Stimulated activated CD8-positive, alpha-beta memory T cell treated with anti-CD3 and anti-CD28 coated beads, Interleukin-4, amount 100 ng/mL, for 1 hour (primary cell): Measurements from ENCODE around the gene ZMYM2.

Experiments used
- DNase-seq, 2 donors: peaks; one replicate each; pipeline ENCODE4 v3.0.0-alpha.2; 2020; ENCODE audit warnings: low read depth in 2 of 2, low spot score in 1 of 2

Gene ZMYM2

DNA sequence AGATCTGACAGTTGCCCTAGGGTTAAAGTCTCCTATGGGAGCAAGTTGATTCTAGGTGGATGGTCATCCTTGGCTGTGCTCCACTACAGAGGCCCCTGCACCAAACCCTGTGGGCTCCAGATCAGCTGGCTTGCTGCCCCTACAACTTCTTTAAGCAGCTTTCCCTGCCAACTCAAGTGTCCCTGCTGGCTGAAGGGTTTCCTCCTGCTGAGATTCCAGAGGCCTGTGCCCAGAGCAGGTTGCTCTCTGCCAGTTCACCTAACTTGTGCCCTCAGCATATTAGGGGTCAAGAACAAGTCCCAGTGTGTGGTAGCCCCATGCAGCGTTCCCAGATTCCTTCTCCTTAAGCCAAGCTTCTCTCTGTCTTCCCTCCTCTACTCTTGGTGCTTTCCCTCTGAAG is 85.6 kb downstream of the ZMYM2 start:
- no peak for DNase-seq

DNA sequence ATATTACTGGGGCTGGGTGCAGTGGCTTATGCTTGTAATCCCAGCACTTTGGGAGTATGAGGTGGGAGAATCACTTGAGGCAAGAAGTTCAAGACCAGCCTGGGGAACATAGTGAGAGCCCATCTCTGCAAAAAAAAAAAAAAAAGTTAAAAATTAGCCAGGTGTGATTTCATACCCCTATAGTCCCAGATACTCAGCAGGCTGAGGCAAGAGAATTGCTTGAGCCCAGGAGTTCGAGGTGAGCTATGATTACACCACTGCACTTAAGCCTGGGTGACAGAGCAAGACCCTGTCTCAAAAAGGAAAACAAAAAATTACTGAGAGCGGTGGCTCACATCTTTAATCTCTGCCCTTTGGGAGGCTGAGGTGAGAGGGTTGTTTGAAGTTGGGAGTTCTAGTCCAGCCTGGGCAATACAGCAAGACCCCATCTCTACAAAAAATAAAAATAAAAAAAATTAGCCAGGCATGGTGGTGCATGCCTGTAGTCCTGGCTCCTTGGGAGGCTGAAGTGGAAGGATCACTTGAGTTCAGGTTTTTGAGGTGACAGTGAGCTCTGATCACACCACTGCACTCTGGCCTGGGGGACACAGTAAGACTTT is 87.5 kb downstream of the ZMYM2 start:
- DNase-seq: no peak

DNA sequence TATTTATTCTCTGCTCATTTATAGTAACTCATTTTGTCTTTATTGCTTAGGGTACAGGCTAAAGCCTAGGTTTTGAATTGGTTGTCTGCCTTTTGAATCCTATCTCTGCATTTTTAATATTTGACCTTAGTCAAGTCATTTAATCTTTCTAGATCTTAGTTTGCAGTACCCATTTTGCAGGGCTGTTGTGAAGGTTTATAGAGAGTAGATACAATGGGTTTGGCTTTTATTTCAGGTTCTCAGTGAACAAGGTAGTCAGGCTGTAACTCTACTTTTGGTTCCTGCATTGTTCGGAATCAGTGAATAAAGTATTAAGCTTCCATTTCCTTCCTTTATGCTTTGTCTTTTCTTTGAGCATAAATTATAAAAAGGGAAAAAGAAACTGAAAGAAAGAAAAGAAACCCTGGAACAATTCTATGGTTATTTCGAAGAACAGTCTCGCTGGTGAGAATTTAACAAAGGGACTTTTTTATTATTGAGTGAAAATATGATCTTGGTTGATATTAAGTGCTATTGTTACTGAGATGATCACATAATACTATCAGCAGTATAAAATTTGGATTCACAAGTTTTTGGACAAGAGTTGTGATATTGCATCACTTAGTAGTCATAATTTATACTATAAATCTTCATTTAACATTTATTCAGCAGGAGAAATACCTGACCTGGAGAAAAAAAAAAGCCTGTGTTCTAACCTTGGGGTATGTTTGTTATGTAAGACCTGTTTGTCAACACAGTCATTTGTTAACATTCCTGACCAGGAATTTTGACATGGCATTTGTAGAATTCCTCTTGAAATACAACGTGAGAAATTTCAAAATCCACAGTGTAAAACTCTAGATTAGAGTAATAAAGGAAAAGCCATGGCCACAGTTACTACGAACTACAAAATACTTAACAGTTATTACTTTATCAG is 91.3 kb downstream of the ZMYM2 start:
- no peak for DNase-seq

DNA sequence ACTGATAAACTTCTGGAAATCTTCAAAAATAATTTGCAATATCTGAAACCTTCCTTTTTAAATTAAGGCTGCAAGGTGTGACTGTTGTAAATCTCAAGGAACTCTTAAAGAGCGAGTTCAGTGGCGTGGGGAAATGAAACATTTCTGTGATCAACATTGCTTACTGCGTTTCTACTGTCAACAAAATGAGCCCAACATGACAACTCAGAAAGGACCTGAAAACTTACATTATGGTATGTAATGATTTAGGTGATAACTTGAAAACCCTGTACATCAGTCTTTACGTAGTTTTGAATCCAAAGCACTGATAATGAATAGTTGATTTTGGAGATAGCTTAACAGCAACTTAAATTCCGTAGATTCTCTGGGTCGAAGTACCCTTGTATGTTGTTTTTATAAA is 92.8 kb downstream of the ZMYM2 start:
- DNase-seq: no peak

DNA sequence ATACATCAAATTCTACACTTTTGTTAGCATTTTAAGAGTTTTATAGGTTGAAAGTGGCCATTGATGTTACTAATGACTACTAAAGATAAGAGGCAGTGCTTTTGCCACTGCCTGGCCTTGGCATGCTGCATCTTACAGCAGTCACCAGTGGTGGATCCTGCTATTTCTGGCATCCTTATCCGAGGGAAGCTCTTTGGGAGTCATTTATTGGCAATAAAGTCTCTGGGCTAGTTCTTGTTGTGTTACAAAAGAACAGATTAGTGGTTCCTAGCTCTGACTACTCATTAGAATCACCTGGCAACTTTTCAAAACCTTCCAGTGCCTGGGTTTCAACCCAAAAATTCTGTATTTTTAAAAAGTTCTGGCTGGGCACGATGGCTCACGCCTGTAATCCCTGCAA is 94.5 kb downstream of the ZMYM2 start:
- no peak for DNase-seq

DNA sequence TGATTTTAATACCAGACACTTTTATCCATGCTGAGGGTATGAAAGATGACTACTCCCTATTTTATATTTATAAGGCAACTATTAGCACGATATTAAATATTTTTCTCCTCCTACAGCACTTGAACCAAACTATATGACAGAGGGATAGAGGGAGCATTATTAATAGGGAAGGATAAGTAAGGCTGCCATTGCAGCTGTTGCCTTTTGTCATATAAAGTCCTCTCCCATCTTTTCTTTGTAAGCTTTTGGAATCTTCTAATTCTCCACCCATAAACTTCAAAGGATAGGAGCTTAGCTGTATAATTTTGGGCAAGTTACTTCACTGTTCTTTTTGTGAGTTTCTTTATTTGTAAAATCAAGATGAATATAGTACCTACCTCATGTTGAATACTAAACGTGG is 95.4 kb downstream of the ZMYM2 start:
- no peak for DNase-seq

DNA sequence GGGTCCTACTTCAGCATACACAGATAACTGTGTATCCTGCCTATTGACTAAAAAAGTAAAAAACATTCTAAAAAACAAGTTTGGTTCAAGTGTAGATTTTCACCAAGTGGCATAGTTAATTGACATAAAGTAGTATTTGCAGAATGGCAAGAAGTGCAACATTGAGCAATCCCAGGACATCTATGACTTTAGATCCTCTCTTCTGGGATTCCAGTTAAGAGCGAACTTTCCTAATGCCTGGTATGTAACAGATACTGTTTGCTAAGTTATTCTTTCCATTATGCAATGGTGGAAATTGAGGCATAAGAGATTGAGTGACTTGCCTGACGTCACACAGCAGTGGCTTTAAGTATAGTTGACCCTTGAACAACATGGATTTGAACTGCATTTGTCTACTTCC is 96.1 kb downstream of the ZMYM2 start:
- DNase-seq: no peak

DNA sequence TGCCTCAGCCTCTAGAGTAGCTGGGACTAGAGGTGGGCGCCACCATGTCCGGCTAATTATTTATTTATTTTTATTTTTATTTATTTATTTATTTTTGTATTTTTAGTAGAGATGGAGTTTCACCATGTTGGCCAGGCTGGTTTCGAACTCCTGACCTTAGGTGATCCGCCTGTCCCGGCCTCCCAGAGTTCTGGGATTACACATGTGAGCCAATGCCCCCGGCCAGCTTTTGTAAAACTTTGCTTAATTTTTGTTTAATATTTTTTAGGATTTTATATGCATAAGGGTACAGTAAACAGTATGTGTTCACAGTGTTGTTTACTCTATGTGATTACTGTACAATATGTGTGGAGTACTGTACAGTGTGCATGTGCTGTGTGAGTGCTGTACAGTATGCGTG is 98.7 kb downstream of the ZMYM2 start:
- no peak for DNase-seq

DNA sequence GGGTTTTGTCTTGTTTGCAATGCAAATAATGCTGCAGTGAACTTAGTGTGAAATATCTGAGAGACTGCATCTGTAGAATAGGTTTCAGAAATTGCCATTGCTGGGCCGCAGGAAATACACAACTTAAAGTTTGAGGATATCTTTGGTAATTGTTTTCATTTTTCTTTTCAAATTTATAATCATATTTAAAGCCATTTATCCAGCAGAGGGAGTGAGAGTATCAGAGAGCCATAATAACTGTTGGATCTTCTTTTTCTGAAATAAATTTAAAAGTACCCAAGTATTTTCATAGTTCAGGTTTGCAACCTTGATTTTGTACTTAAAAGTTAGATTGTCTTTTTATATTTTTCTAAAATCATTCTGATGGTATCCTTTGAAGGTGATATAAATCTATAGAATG is 99.4 kb downstream of the ZMYM2 start:
- no peak for DNase-seq

DNA sequence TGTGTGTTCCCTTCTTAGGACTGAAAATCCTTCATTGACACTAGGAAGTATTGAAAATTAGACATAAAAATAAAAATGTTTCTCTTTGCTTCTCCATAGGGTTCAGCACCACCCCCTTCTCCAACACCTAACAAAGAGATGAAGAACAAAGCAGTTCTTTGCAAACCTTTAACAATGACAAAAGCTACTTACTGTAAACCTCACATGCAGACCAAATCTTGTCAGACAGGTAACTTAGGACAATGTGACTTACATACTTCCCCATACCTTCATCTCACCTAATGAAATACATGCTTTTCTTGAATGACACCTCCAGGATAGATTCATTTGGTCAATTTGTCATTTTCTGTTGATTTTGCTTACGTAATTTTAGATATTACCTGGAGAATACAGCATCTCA is 99.9 kb downstream of the ZMYM2 start:
- no peak for DNase-seq

DNA sequence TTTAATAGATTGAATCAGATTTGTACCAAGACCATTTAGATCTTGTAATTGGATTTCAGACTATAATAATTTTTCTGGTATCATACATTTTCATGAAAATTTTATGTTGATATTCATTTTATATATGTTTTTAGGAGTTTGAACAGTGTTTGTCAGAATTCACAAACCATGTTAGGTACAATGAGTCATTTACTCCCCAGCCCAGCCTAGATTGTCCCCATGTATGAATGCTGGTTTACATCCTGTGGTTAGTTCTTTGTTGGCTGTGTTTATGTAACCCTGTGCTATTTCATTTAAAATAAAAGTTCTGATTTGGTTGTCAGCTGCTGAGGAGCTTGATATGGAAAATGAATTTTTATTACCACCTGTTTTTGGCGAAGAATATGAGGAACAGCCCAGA is 105.6 kb downstream of the ZMYM2 start:
- no peak for DNase-seq

DNA sequence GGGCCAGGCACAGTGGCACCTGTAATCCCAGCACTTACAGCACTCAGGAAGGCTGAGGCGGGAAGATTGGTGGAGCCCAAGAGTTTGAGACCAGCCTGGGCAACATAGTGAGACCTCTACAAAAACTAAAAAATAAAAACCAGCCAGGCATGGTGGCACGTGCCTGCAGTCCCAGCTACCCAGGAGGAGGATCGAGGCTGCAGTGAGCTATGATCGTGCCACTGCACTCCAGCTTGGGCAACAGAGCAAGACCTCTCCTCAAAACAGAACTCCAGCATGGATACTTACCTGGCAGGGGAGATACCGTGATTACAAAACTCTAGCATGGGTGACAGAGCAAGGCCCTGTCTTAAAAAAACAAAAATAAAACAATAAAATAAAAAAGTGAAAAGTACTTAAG is 107.0 kb downstream of the ZMYM2 start:
- no peak for DNase-seq

DNA sequence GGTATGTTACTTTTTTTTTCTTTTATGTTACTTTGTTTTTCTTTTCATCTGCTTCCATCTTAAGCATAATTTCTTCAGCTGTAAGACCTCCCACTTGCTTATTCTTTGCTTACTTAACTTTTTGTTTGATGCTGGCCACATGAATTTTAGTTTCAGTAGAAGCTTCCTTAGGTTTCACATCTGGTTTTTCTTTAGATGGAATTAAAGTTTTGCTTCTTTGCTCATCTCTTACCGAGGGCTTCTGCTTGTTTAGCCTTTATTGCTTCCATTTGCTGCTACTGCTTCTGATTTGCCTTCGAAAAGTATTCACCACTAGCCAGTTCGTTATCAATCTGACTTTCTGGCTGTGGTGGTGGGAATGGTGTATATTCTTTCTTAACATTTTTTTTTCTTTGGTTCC is 111.4 kb downstream of the ZMYM2 start:
- DNase-seq: no peak

DNA sequence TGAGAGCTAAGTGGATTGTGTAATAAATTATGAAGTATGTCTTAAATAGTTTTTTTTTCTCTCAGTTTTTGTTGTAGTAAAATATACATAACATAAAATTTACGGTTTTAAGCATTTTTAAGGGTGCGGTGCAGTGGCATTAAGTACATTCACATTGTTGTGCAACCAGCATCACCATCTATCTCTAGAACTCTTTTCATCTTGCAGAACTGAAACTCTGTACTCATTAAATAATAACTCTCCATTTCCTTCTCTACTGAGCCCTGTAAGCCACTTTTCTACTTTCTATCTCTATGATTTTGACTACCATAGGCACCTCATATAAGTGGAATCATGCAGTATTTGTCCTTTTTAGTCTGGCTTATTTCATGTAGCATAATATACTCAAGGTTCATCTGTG is 115.2 kb downstream of the ZMYM2 start:
- no peak for DNase-seq

DNA sequence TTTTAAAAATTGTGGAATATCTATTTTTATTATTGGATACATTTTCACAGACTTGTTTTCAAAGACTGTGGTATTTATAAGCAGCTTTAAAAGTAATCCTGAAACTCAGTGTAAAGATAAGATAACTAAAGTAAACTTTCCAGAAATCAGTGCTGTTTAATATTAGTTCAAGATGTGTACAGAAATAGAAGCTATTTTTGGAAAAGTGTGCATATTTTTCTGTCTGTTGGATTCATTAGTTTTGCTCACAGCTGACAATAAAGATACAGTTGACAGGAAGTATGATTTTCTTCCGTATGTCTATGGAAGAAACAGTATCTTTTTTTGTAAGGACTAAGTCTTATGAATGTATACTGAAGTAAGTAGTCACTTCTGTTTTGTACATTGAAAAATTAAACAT is 116.4 kb downstream of the ZMYM2 start:
- DNase-seq: no peak

DNA sequence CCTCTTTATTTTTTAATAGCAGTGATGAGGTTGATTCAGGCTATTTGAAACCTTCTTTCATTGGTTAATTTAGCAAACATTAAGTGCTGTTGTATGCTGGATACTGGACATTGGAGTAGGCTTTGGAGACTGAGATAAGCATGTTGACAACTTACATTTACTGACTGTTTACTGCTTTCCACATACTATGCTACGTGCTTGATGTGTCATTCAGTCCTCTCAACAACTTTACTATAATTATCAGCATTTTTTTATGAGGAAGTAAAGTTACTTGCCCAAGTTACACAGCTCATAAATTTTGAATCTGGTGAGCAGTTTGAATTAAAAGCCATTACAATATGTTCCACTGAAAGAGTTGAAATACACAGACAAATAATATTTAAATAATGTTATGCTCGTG is 118.6 kb downstream of the ZMYM2 start:
- no peak for DNase-seq

DNA sequence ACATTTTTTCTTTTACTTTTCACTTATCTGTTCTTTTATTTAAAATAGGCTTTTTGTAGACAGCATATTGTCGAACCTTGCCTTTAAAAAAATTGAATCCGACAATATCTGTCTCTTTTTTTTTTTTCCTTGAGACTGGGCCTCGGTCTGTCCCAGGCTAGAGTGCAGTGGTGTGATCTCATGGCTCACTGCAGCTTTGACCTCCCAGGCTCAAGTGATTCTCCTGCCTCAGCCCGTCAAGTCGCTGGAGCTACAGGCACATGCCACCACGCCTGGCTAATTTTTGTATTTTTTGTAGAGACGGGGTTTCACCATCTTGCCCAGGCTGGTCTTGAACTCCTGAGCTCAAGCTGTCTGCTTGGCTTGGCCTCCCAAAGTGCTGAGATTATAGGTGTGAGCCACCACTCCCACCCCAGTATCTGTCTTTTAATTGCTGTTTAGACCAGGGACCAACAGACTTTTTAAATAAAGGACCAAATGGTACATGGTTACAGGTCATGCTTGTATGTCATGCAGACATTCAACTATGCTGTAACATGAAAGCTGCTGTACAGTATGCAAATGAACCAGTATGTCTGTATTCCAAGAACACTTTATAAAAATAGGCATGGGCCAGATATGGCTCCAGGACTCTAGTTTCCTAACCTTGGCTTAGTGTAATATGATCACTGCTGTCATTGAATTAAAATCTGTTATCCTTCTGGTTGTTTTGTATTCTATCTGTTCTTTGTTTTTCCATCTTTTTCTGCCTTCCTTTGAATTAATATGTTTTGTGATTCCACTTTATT is 122.0 kb downstream of the ZMYM2 start:
- no peak for DNase-seq

DNA sequence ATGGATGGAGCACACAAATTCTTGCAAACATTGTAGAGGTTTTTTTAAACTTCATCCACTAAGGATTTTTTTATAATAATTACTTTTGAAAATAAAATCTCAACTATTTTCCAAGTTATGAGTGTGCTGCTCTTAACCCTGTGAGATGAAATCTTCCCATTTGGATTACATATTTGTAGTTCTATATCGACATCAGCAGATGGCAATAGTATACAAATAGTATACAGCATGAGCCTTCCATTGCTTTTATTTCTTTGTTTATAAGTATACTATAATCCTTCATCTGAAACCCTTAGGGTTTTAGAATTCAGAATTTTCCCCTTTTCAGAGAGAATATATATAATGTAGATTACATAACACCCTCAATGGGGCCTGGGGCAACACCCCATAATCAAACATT is 131.8 kb downstream of the ZMYM2 start:
- no peak for DNase-seq

DNA sequence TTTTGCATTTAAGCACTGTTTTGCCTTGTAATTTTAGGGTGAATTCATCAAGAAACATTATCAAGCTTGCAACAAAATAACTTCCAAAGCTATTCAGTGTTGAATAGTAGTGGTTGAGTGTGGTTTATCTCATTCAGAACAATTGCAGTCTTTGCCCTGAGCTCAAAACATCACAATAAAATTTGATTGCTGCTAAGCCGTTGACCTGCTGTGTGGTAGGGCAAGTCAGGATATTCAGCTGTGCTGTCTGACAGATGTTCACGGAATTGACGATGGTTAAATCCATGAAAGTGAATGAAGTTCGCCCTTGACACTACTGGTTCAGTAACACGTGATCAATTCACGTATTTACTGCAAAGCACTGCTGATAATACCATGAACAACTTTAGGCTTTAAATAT is 135.4 kb downstream of the ZMYM2 start:
- no peak for DNase-seq

DNA sequence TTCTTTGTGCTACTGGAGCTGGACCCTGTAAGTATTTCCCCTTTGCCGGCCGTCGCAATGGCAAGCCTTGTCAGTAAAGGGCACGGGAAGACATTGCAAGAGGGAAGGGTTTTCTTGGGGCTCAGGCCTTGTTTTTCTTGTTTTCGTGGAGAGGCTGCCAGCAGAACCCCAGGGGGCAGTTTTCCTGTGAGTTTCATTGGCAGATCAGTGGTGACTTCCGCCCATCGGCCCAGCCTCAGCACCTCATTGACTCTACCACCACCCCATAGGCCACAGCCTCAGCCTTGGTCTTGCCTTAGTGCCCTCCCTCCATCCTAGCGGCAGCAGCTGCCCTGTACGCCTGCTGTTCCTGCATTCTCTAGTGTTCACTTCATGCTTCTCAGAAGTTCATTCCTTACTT is 140.8 kb downstream of the ZMYM2 start:
- no peak for DNase-seq

DNA sequence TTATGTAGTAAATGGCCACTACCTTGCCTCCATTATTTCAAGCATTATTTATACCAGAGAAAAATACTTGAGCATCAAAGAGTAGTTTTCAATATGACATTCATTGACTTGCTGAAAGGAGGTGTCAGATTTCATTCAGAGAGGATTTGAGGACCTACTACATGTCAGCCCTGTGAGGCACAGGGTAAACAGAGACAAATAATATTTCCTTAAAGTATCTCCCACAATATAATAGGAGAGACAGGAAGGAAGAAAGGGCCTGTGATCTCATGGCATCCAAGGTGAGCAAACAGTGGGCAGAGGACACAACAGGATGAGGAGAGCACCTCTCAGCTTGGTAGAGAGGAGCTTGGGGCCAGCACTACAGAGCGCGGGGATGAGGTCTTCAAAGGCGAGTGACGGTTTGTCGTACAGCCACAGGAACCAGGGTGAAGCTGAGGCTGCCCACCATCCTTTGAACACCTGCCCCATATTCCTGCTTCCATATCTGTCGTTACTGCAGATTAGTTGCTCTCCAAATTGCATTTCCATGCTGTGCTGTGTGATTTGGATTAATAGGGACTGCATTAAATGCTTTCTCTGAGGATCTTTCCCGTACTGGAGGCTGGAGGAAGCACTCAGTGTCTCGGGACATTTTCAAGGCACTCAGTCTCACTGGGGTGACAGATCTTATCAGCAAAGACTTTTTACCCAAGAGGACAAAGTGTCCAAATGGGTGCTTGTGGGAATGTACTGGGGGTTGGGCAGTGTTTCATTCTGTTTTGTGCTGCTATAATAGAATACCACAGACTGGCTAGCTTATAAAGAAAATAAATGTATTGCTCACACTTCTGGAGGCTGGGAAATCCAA is 143.2 kb downstream of the ZMYM2 start:
- DNase-seq: no peak
